ENCODE data around the gene TMED10.

TMED10 gene

DNA sequence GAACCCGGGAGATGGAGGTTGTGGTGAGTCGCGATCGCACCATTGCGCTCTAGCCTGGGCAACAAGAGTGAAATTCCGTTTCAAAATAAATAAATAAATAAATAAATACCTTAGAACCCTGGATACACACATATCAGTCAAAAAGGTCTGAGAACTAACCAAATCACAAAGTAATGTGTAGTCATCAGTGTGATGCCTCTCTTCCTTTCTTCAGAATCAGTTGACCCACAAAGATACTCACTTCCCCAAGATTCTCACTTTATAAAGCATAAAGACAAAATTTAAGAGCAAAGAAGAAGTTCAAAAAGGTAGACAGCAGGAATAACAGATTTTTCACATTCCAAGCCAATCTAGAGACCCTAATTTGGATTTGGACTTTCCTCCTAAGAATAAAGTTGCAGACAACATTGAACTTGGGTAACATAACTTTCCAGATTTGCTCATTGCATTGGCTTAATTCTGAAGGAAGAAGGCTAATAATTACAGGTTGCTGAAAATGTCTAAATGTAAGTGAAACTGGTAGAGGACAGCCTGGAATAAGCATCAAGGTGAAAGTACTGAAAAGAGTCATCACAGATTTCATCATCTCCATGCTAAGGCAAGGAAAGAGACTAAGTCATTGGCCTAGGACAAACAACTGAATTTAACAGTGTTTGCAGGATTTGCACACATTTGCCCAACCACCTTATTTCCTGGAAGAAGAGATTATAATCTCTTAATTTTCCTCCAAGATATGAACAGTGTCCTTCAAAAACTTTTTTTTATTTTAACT is 17.4 kb downstream of the TMED10 start:
- DNase-seq: no peak

DNA sequence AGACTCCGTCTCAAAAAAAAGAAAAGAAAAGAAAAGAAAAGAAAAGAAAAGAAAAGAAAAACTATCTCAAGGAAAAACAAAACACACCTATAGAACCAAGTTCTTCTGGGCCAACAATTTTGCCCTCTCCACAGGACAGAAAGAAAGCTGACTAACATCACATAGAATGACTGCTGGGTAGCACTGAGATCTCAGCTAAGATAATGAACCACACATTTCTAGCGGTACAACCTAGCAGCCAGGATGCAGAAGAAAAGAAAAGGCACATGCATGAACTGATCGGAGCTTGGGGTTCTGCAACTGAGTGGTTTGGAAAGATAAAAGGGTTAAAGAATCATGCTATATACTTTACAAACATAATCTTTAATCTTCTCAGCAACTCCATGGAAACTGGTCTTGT is 19.5 kb downstream of the TMED10 start:
- no peak for DNase-seq

DNA sequence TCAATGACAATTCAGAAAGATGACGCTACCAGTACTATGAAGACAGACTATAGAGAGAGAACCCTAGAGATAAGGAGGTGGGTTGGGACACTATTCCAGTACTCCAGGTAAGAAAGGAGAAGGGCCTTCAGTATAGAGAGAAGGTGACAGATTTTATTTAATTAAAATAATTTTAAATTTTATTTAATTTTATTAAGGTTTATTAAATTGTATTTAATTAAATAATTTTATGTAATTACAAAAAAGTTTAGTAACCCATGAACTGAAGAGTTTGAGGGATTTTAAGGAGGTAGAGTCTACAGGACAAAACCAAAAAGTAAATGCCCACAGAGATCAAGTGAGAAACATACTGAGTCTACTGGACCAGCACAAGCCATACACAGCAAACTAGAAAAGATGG is 20.3 kb downstream of the TMED10 start:
- no peak for DNase-seq

DNA sequence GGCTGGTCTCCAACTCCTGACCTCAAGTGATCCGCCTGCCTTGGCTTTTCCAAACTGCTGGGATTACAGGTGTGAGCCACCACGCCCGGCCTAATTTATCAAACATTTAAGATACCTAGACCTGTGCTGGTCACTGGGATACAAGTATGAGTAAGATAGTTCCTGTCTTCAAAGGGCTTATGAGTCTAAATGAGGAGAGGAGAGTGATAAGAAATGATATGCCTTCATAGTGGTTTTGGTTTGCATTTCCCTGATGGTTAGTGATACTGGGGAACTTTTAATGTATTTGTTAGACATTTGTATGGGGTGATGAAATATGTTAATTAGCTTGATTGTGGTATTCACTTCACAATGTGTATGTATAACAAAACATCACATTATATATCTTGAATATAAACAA is 21.2 kb downstream of the TMED10 start:
- no peak for DNase-seq

DNA sequence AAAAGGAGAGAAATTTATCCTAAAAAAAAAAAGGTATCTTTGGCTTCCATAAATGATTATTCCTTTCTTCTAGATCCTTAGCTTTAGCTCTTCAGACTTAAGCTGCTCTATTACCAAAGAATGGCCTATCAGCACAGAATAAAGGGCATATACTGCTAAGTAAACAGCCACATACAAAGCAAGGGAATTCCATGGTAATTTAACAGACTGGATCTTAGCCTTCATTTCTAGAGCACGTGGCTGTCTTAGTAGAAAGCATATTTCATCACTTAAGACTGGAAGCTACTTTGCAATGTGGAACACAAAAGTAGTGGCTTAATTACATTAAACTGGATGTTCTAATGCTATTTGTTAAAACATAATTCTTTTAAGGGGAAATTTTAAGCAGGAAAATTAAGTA is 23.1 kb downstream of the TMED10 start:
- no peak for DNase-seq

DNA sequence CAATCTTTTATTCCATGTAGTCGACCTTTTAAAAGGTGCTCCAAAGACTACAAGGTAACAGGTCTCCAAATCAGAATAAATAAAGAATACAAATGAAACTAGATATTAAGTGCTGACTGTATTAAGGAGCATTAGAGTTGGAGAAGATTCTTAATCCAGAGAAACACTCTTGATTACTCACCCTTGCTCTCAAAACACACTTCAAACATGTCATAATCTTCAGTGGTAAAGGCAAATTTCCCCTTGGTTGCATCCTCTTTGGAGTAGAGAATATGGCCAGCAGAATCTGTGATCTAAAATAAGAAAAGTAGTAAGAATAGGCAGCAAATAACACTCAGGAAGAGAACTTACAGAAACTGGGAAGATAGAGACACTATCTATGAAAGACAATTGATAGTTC is 24.6 kb downstream of the TMED10 start:
- no peak for DNase-seq

DNA sequence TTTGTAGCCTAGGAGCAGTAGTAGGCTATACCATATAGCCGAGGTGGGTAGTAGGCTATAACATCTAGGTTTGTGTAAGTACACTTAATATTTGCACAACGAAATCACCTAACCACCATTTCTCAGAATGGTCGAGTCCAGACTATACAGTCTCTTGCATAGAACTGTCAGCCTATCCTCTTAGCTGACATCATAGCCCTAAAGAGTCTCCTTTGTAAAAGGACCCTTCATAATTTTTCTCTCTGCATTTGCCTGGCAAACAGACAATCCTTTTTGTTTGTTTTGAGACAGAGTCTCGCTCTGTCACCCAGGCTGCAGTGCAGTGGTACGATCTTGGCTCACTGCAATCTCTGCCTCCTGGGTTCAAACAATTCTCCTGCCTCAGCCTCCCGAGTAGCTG is 25.8 kb downstream of the TMED10 start:
- DNase-seq: peak in 2 of 51 donors; percentile 44 to 47

DNA sequence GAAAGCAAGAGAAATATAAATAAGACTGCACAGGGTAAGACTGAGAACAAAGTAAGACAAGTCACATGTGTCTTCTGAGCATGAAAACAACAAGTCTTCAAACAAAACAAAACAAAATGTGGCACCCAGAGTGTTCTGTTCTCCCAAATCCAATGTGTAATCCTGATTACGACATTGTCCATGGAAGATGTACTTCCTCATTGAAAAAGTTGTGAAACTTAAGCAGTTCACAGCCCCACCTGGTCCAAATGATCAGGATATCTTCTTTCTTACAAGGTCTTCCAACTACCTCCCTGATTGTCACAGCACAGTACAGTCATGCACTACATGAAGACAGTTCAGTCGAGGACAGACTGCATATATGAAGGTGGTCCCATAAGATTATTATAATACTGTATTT is 26.3 kb downstream of the TMED10 start:
- DNase-seq: no peak

DNA sequence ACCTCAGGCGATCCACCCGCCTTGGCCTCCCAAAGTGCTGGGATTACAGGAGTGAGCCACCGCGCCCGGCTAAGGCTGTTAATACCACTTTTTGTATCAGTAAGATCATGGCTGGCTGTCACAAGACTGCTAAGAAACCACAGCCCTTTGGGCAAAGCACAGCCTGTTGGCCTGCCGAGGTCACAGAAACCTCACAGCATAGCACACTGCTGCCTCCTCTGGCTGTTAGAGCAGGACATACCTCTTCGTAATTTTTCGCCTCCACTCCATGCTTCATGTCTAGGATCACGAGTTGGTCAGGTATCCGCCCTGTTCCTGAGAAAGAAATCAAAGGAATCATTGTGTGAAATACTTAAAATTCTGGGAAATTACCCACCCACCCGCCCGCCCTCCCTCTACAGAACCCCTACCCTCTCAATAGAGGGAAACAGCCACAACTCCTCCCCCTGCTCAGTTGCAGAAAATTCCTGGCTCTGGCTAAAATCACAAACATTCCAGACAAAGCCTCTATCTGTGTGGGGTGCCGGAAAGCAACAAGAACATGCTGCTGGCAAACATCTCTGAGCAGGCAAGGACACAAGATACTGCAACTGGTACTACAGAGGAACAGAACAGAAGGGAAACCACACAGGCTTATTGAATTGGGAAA is 28.9 kb downstream of the TMED10 start:
- peak in 49 of 51 donors; percentile 22 to 96 (median 72) for DNase-seq

DNA sequence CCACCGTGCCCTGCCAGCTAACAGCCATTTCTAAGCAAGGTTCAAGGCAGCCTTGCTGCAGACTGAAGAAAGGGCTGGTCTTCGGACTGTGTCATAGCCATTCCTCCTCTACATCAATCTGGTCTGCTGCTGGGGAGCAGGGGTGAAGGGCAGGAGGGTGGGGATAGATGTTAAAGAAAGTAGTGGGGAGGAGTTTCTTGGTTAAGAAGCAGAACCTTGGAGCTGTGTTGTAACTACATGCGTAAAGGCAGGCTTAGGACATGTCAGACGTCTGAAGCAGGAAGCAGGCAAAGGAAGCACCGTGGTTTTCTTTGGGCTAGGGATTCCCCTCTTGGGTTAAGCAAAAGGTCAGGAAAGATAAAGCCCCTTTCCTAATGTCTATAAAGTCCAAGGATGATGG is 31.5 kb downstream of the TMED10 start:
- DNase-seq: peak in 3 of 51 donors; percentile 12 to 23 (median 17)

DNA sequence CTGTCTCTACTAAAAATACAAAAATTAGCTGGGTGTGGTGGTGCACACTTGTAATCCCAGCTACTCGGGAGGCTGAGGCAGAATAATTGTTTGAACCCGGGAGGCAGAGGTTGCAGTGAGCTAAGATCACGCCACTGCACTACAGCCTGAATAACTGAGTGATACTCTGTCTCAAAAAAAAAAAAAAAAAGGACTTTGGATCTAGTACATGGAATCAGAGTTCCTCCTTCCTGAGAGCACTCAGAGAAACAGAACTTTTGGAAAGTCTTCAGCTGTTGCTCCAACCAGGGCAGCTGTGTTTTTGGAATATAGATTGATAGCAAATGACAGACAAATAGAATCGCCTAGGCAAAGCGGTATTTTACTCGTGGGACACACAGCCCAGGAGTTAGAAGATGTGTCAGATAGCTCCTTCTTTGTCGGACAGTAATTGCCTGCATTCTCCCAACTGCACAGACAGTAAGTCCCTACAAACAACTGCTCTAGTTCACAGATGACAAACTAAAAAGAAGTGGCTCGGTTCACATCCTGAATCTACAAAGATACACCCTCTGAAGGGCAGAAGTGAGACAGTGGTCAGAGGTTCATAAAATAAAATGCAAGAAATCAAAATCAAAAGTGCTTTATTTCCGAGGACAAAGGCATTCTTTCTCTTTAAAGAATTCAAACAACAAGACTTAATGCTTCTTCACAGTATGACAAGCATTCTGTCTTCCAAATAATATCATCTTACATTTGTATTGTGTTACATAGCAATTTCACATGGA is 32.5 kb downstream of the TMED10 start:
- peak in 1 of 51 donors; percentile 37 for DNase-seq

DNA sequence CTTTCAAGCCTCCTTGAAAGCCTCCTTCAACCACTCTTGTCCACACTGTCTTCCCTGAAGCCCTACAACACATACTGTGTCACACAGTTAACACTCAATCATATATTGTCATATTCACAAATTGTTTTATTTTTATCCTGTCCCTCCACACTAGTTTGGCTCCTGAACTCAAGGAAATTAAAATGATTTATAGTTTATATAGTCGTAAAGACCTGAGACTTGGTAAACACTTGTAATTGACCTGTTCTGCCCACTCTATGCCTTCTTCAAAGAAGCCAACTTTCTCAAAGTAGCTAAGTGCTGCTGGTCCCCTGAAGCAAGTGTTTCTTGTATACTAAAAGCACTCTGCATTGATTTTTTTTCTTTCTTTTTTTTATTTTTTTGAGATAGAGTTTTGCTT is 33.9 kb downstream of the TMED10 start:
- DNase-seq: no peak

DNA sequence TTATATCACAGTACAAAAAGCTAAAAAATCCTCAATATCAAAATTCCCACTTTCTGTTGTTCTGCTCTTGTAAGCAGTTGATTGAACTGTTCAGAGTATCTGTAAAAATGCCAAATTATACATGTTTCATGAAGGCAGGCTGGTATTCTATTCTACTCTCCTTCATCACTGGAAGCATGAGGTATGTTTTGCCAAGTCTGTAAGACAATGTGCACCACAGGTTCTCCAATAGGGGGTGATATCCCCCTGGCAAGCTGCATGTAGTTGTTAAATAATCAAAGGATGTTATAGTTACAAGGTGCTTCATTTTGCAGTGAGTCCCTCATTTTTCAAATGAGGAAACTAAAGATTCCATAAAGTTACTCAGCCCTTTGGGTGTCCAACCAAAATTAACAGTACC is 34.4 kb downstream of the TMED10 start:
- no peak for DNase-seq

DNA sequence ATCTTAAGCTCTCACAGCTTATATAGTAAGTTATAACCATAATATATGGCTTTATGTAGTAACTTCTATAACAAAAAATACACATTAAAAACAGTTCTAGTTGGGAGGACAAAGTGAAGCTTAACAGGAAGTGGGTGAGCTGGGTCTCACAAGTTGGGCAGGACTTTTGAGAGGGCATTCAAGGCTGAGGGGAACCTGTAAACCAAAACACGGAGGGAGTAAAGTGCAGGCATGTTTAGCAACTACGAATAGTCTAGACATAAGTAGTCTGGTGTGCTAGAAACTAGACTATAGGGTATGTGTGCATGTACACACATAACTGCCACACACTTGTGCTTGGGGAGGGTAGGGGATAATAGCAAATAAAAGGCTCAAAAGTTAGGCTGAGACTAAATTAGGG is 35.4 kb downstream of the TMED10 start:
- no peak for DNase-seq

DNA sequence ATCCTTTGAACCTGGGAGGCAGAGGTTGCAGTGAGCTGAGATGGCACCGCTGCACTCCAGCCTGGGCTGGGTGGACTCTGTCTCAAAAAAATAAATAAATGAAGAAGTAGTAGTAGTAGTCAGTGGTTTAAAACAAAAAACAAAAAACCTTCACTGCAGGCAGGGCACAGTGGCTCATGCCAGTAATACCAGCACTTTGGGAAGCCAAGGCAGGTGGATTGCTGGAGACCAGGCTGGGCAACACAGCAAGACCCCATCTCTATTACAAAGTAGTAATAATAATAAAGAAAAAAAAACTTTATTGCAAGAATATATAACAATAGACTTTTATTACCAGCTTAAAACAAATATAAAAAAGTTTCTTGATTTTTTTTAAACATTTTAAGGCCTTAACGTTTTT is 35.8 kb downstream of the TMED10 start:
- DNase-seq: no peak

DNA sequence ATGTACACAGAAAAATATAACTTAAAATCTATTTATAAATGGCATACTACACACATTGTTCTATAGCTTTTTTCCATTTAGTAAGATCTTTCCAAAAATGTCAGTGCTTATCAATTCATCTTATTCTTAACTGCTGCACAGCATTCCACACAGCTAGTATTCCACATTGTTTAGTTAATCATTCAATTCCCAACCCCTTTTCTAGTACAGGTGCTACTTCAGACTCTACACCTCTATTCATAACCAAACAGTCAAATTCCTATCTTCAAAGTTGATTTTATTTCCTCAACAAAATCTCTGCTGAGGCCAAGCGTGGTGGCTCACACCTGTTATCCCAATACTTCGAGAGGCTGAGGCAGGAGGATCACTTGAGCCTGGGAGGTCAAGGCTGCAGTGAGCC is 37.2 kb downstream of the TMED10 start:
- no peak for DNase-seq

DNA sequence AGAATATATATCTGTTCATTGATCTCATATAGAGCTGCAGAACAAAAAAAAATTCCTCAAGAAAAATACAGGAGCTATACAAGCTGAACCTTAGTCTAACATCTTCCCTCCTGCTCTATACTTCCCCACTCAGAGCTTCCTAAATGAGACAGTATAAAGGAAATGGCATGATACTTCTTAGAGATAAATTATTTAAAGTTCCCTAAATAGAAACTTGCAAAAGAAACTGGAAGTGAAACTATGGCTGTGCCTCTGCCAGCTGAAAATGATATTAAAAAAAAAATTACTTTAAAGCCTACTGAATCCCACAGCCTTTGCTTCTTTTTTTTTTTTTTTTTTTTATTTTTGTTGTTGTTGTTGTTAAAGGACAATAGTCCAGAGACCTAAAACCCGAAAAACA is 37.9 kb downstream of the TMED10 start:
- no peak for DNase-seq

DNA sequence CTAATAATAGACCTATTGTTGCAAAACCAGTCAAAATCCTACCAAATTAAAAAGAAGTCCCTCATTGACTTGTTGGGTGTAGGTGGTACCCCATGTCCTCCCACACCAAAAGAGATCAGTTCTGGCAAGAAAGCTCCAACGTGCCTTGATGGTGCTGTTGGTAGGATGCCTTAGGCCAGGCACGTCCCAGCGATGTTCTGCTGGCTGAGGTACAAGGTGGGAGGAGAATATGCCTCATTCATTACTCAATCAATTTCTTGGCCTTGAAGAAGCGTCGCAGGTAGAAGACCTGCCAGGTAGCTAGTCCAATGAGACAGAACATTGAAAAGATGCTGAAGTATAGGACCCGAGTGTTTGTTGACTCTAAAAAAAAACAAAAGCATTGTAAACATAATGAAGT is 41.8 kb downstream of the TMED10 start:
- no peak for DNase-seq

DNA sequence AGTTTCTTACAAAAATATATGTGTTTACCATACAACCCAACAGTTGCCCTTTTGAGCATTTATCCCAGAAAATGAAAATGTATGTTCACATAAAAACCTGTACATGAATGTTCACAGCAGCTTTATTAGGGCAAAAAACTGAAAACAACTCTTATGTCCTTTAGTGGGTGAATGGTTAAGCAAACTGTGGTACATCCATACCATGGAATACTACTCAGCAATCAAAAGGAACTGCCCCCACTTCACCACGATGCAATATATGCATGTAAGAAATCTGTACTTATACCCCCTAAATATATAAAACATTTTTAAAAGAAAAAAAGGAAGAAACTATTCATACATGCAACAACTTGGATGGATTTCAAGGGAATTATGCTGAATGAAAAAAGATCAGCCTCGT is 42.8 kb downstream of the TMED10 start:
- DNase-seq: no peak

DNA sequence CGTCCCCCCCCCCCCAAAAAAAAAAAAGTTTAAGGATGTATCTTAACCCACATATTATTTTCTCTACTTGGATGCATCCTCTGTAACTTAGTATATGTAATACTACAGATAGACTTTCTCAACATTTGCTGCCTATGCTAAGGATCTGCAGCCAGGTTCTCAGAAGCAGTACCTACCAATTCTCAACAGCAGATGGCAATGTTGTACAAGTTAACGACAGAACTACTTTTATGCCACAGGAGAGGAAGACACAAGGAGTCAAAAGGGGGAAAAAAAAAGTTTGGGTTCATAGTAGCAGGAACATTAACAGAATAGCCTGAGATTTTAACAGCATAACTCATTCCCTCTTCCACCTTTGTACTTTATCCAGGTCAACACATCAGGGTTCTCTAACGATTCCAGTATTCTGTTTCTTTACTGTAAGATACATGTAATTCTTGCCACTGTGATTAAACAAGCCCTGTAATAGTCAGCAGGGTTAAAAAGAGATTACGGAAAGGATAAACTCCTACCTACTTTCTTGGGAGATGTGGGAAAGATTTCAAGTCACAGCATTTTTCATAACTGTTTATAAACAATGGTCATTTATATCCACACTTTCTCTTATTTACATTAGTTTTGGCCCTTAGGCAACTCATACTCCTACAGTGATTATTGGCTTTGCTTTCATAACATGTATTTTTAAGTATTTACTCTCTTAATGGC is 43.9 kb downstream of the TMED10 start:
- peak in 16 of 51 donors; percentile 0 to 79 (median 20) for DNase-seq

DNA sequence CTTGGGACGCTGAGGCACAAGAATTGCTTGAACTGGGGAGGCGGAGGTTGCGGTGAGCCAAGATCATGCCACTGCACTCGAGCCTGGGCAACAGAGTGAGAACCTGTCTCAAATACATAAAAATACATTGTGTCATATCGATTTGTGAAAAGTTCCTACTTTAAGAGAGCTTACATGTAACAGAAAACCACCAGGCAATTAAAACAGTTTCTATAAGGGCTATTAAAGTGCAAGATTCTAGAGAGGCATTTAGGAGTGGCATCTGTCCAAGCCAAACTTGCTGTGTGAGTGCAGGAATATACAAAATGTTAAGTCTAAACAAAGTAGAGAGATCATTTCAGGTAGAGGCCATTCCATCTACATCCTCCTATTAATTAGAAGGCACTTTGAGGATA is 47.8 kb downstream of the TMED10 start:
- DNase-seq: no peak
